Left kidney (tissue), 2 donors: ENCODE data around the gene ETV3. TPM values are rescaled to one million over a fixed set of nuclear protein-coding genes. Genes with fewer than 3 reads are reported as not detected.
"Not testable (repeated sequence)": the region's sequence is repeated elsewhere in the genome, so short reads cannot be mapped to it uniquely, and the experiment has no call there.

ENCODE experiments used
- DNase-seq: peaks from one replicate; pipeline ENCODE4 v3.0.0-alpha.2; 2013
- polyA plus RNA-seq: library from polyadenylated mRNA; unstranded; fragments of 120-200 nt; gene quantifications from one replicate; pipeline ENCODE4 v1.2.1, GENCODE V29; 2013; ENCODE audit not compliant: insufficient read length

The ETV3 gene
- polyA plus RNA-seq, 1 donor = 29.8 TPM

DNA sequence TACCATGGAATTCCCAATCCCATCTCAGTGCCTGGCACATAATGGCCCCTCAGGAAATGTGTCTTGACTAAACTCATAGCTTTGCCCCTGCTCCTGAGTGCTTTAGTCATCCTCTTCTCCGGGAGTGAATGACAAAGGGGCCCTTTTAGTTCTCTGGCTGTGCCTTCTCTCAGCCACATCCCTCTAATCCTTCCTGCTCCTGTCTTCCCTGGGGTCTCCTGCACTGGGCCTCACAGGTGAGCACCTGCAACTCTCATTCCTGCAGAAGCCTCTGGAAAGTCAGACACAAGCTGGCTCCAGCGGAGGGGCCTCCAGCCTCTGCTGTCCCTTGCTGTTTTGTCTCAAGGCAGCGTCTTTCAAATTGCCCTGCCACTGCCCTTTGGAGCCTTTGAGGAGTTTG lies 24.6 kb downstream of the ETV3 start:
- no peak for DNase-seq

- DNase-seq = no peak
Observed at GRCh38 chr1:157113106-157113505, 25.1 kb downstream of the ETV3 start.

- DNase-seq = no peak
Observed at GRCh38 chr1:157112186-157112867, 25.9 kb downstream of the ETV3 start.

DNA sequence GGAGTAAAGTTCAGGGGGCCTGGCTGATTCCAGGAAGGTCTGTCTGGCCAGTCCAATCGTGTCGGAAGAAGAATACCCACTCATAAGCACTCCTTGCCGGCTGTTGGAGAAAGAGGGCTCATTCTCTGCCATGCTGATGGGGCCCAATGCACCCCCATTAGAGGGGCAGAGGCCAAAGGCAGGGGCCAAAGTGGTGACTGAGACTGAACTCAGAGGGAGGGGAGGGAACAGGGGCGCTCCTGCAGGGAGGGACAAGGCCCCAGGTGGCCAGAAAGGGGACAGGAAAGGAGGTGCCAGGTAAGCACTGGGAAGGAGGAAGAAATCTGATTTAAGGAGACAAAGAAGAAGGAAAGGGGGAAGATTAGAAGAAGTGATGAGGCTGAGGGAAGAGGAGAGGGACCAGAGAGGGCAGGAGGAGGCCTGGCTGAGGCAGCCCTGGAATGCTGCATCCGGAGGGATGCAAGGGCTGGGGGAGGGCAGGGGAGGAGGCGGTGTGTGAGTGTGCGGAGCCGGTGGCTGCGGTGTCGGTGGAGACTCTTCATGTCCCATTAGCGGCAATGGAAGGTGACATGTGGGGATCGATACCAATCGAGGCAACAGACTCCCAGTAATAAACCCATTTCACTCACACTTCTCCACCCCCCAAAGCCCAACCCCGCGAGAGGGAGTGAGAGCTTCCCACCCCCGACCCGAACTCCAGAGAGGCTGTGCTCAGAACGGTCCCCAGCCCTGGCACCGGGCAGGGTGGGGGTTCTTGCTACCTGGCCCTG lies 26.6 kb downstream of the ETV3 start:
- no peak for DNase-seq

- no peak for DNase-seq
Observed at GRCh38 chr1:157110686-157111085, 27.5 kb downstream of the ETV3 start.

GRCh38 chr1:157110003-157110402 lies 28.2 kb downstream of the ETV3 start:
- no peak for DNase-seq

GRCh38 chr1:157108448-157108847 lies 29.7 kb downstream of the ETV3 start:
- no peak for DNase-seq

GRCh38 chr1:157107702-157108101 lies 30.5 kb downstream of the ETV3 start:
- no peak for DNase-seq

DNA sequence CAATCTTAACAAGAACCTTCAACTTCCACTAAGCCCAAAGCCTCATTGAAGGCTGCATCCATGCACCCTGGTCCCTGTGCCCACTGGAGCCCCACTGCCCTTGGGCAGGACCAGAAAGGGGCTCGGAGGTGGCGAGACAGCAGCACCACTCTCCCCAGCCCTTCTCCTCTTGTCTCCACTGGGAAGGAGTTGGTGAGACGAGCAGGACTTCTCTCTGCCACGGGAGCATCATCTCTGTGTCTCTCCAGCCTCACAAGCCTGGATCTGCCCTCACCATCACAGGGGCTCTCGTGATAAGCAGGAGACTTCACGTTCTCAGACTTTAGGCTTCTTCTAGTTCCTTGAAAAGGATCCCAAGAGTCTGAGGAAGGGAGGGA lies 31.4 kb downstream of the ETV3 start:
- DNase-seq = no peak

DNA sequence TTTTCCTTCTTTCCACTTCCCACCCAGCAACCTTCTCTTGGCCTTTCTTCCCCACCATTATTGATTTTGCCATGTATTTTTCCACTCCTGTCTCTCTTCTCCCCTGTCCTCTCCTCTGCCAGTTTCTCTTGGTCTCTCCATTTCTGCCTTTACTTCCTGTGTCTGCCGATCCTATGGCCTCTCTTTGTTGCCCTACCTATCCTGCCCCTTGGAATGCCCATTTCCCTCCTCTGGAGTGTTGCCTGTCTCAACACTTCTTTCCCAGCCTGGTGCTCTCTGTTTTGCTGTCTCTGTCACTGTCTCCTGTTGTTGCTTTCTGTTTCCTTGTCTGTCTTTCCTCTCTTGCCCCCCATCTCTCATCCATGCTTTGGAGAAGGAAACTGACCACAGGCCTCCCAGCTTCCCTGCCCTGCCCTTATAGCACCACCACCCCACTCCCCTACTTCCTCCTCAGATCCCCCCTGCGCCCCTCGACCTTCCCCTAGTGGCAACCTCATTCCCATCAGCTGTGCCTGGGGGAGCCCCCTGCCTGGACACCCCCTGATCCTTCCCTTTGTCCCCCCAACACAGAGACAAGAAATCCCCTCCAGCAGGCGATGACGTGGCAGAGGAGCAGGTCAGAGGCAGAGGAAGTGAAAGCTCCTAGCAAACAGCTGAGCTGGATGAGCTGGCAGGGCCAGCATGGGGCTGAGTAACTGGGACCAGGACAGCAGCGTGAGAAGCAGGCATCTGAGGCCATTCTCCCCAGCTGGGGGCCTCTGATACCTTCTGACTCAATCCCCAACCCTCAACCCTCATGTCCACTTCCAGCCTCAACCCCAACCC lies 32.0 kb downstream of the ETV3 start:
- no peak for DNase-seq

DNA sequence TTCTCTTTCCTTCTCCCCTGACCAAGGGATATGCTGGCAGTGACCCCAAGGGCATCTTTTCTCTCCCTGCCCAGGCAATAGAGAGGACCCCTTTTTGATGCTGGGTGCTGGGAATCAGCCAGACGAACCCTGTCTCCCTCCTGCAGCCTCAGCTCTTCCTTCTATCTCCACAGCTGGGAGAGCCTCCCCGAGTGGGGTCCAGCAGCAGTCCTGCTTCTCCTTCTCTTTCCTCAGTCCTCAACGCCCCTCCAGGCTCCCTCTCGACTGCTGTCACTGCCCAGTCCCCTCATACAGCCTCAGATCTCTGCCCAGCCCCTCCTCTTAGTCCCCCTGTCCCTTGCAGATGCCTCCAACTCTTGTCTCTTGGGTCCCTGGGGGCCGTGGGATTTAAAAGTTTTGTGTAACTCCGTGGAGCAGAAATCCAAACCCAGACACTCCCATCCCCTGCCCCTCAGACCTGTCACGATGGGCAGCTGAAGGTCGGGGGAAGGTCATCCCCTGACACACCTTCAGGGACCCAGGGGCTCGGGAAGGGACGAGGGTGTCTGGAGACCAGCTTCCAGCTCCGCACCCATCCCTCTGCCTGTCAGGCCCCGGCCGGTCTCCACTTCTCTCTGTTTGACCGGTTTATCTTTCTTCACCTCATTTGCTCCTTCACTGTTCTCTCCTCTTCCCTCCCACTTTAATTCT lies 32.8 kb downstream of the ETV3 start:
- DNase-seq = no peak

DNA sequence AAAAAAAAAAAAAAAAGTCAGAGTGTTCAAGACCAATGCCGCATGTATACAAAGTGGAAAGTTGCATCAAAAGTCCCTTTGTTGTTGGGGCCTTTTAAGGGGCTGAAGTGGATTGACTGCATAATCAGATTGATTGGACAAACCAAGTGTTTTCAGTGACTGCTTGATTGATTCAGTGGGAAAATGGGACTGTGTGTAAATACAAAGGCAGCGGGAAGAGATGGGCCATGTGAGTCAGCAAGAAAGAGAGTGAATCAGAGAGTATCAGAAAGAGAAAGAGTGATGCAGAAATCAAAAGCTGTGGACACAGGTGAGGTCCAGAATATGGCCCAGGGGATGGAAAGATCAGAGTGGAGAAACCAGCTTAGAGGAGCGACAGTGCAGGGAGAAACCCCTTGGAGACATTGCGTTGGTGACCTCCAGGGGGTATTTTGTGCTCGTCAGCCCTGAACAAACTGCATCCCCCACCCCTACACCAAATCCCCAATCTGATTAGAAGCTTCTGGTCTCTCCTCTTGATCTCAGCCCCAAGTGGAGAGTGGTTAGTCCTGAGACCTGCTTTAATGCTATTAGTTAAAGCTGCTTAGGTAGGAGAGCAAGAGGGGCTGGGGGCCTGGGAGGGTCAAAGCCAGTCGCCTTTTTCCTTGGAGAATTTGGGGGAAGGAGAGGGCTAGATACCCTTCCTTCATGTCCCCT lies 33.4 kb downstream of the ETV3 start:
- DNase-seq = no peak

- no peak for DNase-seq
Observed at GRCh38 chr1:157103268-157103667, 34.9 kb downstream of the ETV3 start.

DNA sequence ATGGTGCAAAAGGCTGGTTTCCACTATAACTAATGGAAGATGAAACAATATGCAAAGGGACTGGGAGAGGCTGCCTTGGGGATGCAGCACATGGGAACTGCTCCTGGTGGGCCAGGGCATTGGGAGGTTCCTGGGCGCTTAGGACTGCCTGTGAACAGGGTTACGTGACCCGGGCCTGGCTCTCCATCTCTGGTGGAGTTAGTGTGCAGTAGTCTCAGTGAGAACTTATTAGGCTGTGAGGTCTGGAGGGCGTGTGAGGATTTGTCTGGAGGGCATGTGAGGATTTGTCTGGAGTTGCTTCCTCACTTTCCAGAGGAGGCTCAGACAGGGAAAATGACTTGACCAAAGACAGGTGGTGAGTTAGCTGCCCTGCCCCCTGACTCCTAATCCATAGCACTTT lies 37.0 kb downstream of the ETV3 start:
- DNase-seq = no peak

- DNase-seq = no peak
Observed at GRCh38 chr1:157099633-157100009, 38.6 kb downstream of the ETV3 start, which contains the start of gene ETV3L. Gene ETV3L, minus strand, starts transcription at chr1:157099808. Its CDS starts 285 bp downstream, at chr1:157099523.

GRCh38 chr1:157098987-157099632 lies 39.1 kb downstream of the ETV3 start:
- DNase-seq = not testable (repeated sequence)

- DNase-seq = no peak
Observed at GRCh38 chr1:157098519-157098918, 39.7 kb downstream of the ETV3 start.

GRCh38 chr1:157097692-157098091 lies 40.5 kb downstream of the ETV3 start:
- no peak for DNase-seq

- DNase-seq = no peak
Observed at GRCh38 chr1:157096881-157097280, 41.3 kb downstream of the ETV3 start.

GRCh38 chr1:157095551-157095950 lies 42.6 kb downstream of the ETV3 start:
- DNase-seq = no peak

DNA sequence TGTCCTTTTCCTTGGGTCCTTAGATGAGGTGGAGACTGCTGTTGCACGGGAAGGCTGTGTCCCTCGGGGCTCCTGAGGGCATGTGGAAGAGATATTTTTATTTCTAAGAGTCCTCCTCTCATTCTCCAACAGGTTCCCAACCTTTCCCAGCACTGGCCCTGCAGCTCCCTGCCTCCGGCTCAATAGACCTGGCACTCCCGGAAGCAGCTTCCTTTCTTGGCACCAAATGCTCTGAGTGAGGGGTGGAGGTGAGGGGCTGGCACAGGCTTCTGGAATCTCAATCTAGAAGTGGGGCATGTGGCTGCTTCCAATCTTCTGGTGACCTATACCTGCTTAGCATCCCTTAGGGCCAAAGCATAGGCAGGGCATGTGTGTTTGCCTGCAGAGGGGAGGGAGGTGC lies 43.1 kb downstream of the ETV3 start:
- DNase-seq = no peak
